Stomach smooth muscle (tissue), 2 donors: ENCODE measurements around the gene AGBL1.

ENCODE experiments used
- H3K27ac ChIP-seq: one replicate; pipeline ENCODE4 v1.7.0; 2013; ENCODE audit warnings: mild to moderate bottlenecking, low read length, inconsistent platforms
- H3K27me3 ChIP-seq, 2 donors: one replicate each; pipeline ENCODE4 v1.7.0; 2013; ENCODE audit warnings: low read length in 2 of 2; ENCODE audit not compliant: insufficient read depth in 2 of 2, control insufficient read depth in 1 of 2
- H3K36me3 ChIP-seq, 2 donors: one replicate each; pipeline ENCODE4 v1.7.0; 2013; ENCODE audit warnings: low read length in 2 of 2; ENCODE audit not compliant: control insufficient read depth in 2 of 2, insufficient read depth in 2 of 2
- H3K4me1 ChIP-seq: one replicate; pipeline ENCODE4 v1.7.0; 2013; ENCODE audit warnings: low read length; ENCODE audit not compliant: control insufficient read depth, insufficient read depth
- H3K4me3 ChIP-seq, 2 donors: one replicate each; pipeline ENCODE4 v1.7.0; 2013; ENCODE audit warnings: low read length in 2 of 2
- H3K9ac ChIP-seq, 2 donors: one replicate each; pipeline ENCODE4 v1.7.0; 2013; ENCODE audit warnings: low read length in 2 of 2, mild to moderate bottlenecking in 1 of 2
- H3K9me3 ChIP-seq, 2 donors: one replicate each; pipeline ENCODE4 v1.7.0; 2013; ENCODE audit warnings: low read length in 2 of 2; ENCODE audit not compliant: control insufficient read depth in 2 of 2
- donor health status: healthy.
- donor health status: Pancreatic carcinoma.

AGBL1 gene

GRCh38 chr15:86964271-86964670 is 884.6 kb downstream of the AGBL1 start:
- no peak overlapping the region for H3K27ac ChIP-seq
- no peaks in the 10 kb centered on the region for H3K9me3 ChIP-seq
- no peak overlapping the region for H3K4me3 ChIP-seq
- H3K36me3 ChIP-seq = no peaks in the 10 kb centered on the region
- no peaks in the 10 kb centered on the region for H3K4me1 ChIP-seq
- H3K9ac ChIP-seq = no peak overlapping the region
- no peaks in the 10 kb centered on the region for H3K27me3 ChIP-seq

- Histone ChIP-seq H3K9ac (no peak overlapping the region), H3K27me3 (no peaks in the 10 kb centered on the region), H3K36me3 (no peaks in the 10 kb centered on the region), H3K27ac (no peak overlapping the region), H3K4me1 (no peaks in the 10 kb centered on the region), H3K4me3 (no peak overlapping the region), H3K9me3 (no peaks in the 10 kb centered on the region)
Observed at GRCh38 chr15:86968244-86968643, 888.6 kb downstream of the AGBL1 start.

GRCh38 chr15:86969364-86969763 is 889.7 kb downstream of the AGBL1 start:
- H3K9ac ChIP-seq = no peak overlapping the region
- H3K36me3 ChIP-seq = no peaks in the 10 kb centered on the region
- H3K4me3 ChIP-seq = no peak overlapping the region
- no peak overlapping the region for H3K27ac ChIP-seq
- no peaks in the 10 kb centered on the region for H3K4me1 ChIP-seq
- H3K9me3 ChIP-seq = no peaks in the 10 kb centered on the region
- no peaks in the 10 kb centered on the region for H3K27me3 ChIP-seq

- no peaks in the 10 kb centered on the region for H3K36me3 ChIP-seq
Observed at GRCh38 chr15:86973284-86973844, 893.7 kb downstream of the AGBL1 start.

GRCh38 chr15:86988033-86988432 is 908.4 kb downstream of the AGBL1 start:
- Histone ChIP-seq H3K36me3 (no peaks in the 10 kb centered on the region), H3K27ac (no peak overlapping the region), H3K9ac (no peak overlapping the region), H3K4me1 (no peaks in the 10 kb centered on the region), H3K27me3 (no peaks in the 10 kb centered on the region), H3K4me3 (no peak overlapping the region), H3K9me3 (no peaks in the 10 kb centered on the region)

More at GRCh38 chr15:86973284-86973844, 893.7 kb downstream of the AGBL1 start:
- H3K4me3 ChIP-seq = no peak overlapping the region
- no peaks in the 10 kb centered on the region for H3K9me3 ChIP-seq
- no peak overlapping the region for H3K9ac ChIP-seq
- H3K27ac ChIP-seq = no peak overlapping the region
- H3K4me1 ChIP-seq = no peaks in the 10 kb centered on the region
- no peaks in the 10 kb centered on the region for H3K27me3 ChIP-seq

GRCh38 chr15:87021751-87022150 is 942.1 kb downstream of the AGBL1 start:
- Histone ChIP-seq H3K9me3 (peaks cover 4 to 8% of the 10 kb centered on the region in 2 donors), H3K27ac (no peak overlapping the region), H3K4me1 (no peaks in the 10 kb centered on the region), H3K27me3 (no peaks in the 10 kb centered on the region), H3K4me3 (no peak overlapping the region), H3K9ac (no peak overlapping the region), H3K36me3 (no peaks in the 10 kb centered on the region)

- H3K36me3 ChIP-seq = no peaks in the 10 kb centered on the region
- no peaks in the 10 kb centered on the region for H3K9me3 ChIP-seq
- H3K27ac ChIP-seq = no peak overlapping the region
- H3K9ac ChIP-seq = no peak overlapping the region
- no peak overlapping the region for H3K4me3 ChIP-seq
- no peaks in the 10 kb centered on the region for H3K27me3 ChIP-seq
- H3K4me1 ChIP-seq = no peaks in the 10 kb centered on the region
Observed at GRCh38 chr15:87031540-87032230, 952.0 kb downstream of the AGBL1 start.

- Histone ChIP-seq H3K27me3 (no peaks in the 10 kb centered on the region), H3K9ac (no peak overlapping the region), H3K27ac (no peak overlapping the region), H3K4me1 (no peaks in the 10 kb centered on the region), H3K9me3 (no peaks in the 10 kb centered on the region), H3K4me3 (no peak overlapping the region), H3K36me3 (no peaks in the 10 kb centered on the region)
Observed at GRCh38 chr15:87032295-87032694, 952.6 kb downstream of the AGBL1 start.

- H3K27me3 ChIP-seq = no peaks in the 10 kb centered on the region
- no peak overlapping the region for H3K4me3 ChIP-seq
- no peak overlapping the region for H3K9ac ChIP-seq
- H3K36me3 ChIP-seq = no peaks in the 10 kb centered on the region
- no peaks in the 10 kb centered on the region for H3K9me3 ChIP-seq
- H3K27ac ChIP-seq = no peak overlapping the region
- no peaks in the 10 kb centered on the region for H3K4me1 ChIP-seq
Observed at GRCh38 chr15:87033056-87033455, 953.4 kb downstream of the AGBL1 start.

GRCh38 chr15:87034886-87035285 is 955.2 kb downstream of the AGBL1 start:
- Histone ChIP-seq H3K27ac (no peak overlapping the region), H3K27me3 (no peaks in the 10 kb centered on the region), H3K9me3 (no peaks in the 10 kb centered on the region), H3K9ac (no peak overlapping the region), H3K4me3 (no peak overlapping the region), H3K36me3 (no peaks in the 10 kb centered on the region), H3K4me1 (no peaks in the 10 kb centered on the region)

GRCh38 chr15:87038404-87038803 is 958.7 kb downstream of the AGBL1 start:
- Histone ChIP-seq H3K4me3 (no peak overlapping the region), H3K27ac (no peak overlapping the region), H3K9me3 (no peaks in the 10 kb centered on the region), H3K9ac (no peak overlapping the region), H3K36me3 (no peaks in the 10 kb centered on the region), H3K4me1 (no peaks in the 10 kb centered on the region), H3K27me3 (no peaks in the 10 kb centered on the region)
